GM12878 (cell line): ENCODE data around the gene KRT79. TPM values are rescaled to one million over a fixed set of nuclear protein-coding genes. Genes with fewer than 3 reads are reported as not detected.

Experiments used
- ATAC-seq: fragments of 200-7000 bp; cut with Tn5 transposase; 3 replicates; pipeline ENCODE4 v1.9.1; 2020; ENCODE audit warnings: mild to moderate bottlenecking, moderate library complexity
- BruUV-seq: library from RNA; stranded (reverse); fragments of 400-500 nt; replicated peaks from 2 replicates; lab custom pipeline; 2021; lab: Mats Ljungman, UMichigan
- CTCF ChIA-PET: fragments of 300-600 bp; sonication (Branson Sonifier 250); formaldehyde crosslinking; extraction: SDS; loops from one replicate; lab custom pipeline; 2021; ENCODE audit warnings: inconsistent platforms; lab: Yijun Ruan, JAX
- POLR2A ChIA-PET: fragments of 350-600 bp; formaldehyde crosslinking; extraction: SDS; loops from one replicate; lab custom pipeline; 2021; ENCODE audit warnings: inconsistent platforms; lab: Charles Lee
- RAD21 ChIA-PET: fragments of 300-600 bp; sonication (Branson Sonifier 250); formaldehyde crosslinking; loops from one replicate; lab custom pipeline; 2023; ENCODE audit warnings: antibody characterized with exemption; ENCODE audit not compliant: unreplicated experiment; lab: Charles Lee
- SMC1A ChIA-PET: fragments of 300-600 bp; sonication (Branson Sonifier 250); formaldehyde crosslinking; loops from one replicate; lab custom pipeline; 2023; ENCODE audit not compliant: unreplicated experiment, uncharacterized antibody; lab: Charles Lee
- DNase-seq: peaks from one replicate; pipeline ENCODE4 v3.0.0-alpha.2; 2011; ENCODE audit warnings: low read depth, low spot score
- FAIRE-seq: peaks from 3 replicates; lab custom pipeline; 2011; peaks lifted over from hg19 to GRCh38; lab: Jason Lieb, UNC
- H2AFZ ChIP-seq: 2 replicates; pipeline ENCODE4 v1.6.0; 2011; ENCODE audit warnings: low read depth, low read length, control low read depth; ENCODE audit not compliant: control insufficient read depth
- H3K27ac ChIP-seq: 2 replicates; pipeline ENCODE4 v1.5.1; 2011; ENCODE audit warnings: control low read depth; ENCODE audit not compliant: control insufficient read depth, insufficient read depth
- H3K27me3 ChIP-seq, 2 experiments: replicated peaks in 1 of 2; 2 replicates each; pipeline versions ENCODE4 v1.6.0 to v1.6.1; 2011; ENCODE audit warnings: low read length in 1 of 2; ENCODE audit not compliant: control insufficient read depth in 2 of 2, insufficient read depth in 2 of 2
- H3K36me3 ChIP-seq, 2 experiments: 2 replicates each; pipeline ENCODE4 v1.5.1; 2011; ENCODE audit warnings: low read length in 1 of 2; ENCODE audit not compliant: control insufficient read depth in 2 of 2, insufficient read depth in 2 of 2
- H3K4me1 ChIP-seq: 2 replicates; pipeline ENCODE4 v1.6.1; 2011; ENCODE audit warnings: mild to moderate bottlenecking, low read length, moderate library complexity, mixed read lengths; ENCODE audit not compliant: control insufficient read depth, insufficient read depth
- H3K4me2 ChIP-seq: 2 replicates; pipeline ENCODE4 v1.6.0; 2011; ENCODE audit warnings: control low read depth; ENCODE audit not compliant: control insufficient read depth, insufficient read depth
- H3K4me3 ChIP-seq: fragments of 200-600 bp; sonication (generic); 2 replicates; pipeline ENCODE4 v1.5.1; 2016
- H3K79me2 ChIP-seq: 2 replicates; pipeline ENCODE4 v1.6.0; 2011; ENCODE audit warnings: low read length; ENCODE audit not compliant: control insufficient read depth, insufficient read depth
- H3K9ac ChIP-seq: 2 replicates; pipeline ENCODE4 v1.8.0; 2011; ENCODE audit warnings: low read length, control low read depth, mixed read lengths; ENCODE audit not compliant: control insufficient read depth, insufficient read depth
- H3K9me3 ChIP-seq: replicated peaks from 3 replicates; pipeline ENCODE4 v1.5.1; 2011; ENCODE audit warnings: mild to moderate bottlenecking, low read length; ENCODE audit not compliant: control insufficient read depth, insufficient read depth
- H4K20me1 ChIP-seq: 2 replicates; pipeline ENCODE4 v1.6.0; 2011; ENCODE audit not compliant: control insufficient read depth, insufficient read depth
- BACH1 ChIP-seq: fragments of 450-650 bp; IDR thresholded peaks from 2 replicates; pipeline ENCODE4 v1.6.1; 2017; ENCODE audit warnings: mild to moderate bottlenecking, borderline replicate concordance
- CHD2 ChIP-seq: IDR thresholded peaks from 2 replicates; pipeline ENCODE4 v1.6.1; 2011; ENCODE audit warnings: low read depth, low read length, improper control_type of control experiment, borderline replicate concordance
- E2F8 ChIP-seq: fragments of 450-650 bp; IDR thresholded peaks from 2 replicates; pipeline ENCODE4 v1.6.1; 2018; ENCODE audit warnings: mild to moderate bottlenecking, low read depth, moderate library complexity; ENCODE audit not compliant: partially characterized antibody
- EP300 ChIP-seq, 2 experiments: fragments of 150-350 bp in 1 of 2; IDR thresholded peaks; 2 replicates each; pipeline ENCODE4 v1.6.1; 2011 to 2012; ENCODE audit warnings: low read depth in 2 of 2, low read length in 2 of 2, borderline replicate concordance in 1 of 2, improper control_type of control experiment in 1 of 2, inconsistent platforms in 1 of 2; ENCODE audit not compliant: control insufficient read depth in 1 of 2
- IKZF1 ChIP-seq: fragments of 450-650 bp; conservative IDR thresholded peaks from 2 replicates; pipeline ENCODE4 v1.6.1; 2017; ENCODE audit warnings: antibody characterized with exemption, mild to moderate bottlenecking
- NRF1 ChIP-seq: conservative IDR thresholded peaks from 2 replicates; pipeline ENCODE4 v1.6.1; 2011; ENCODE audit warnings: mild to moderate bottlenecking, low read depth, low read length, improper control_type of control experiment
- PAX5 ChIP-seq: IDR thresholded peaks from 2 replicates; pipeline ENCODE4 v1.6.1; 2011; ENCODE audit warnings: low read depth, low read length, borderline replicate concordance
- PML ChIP-seq: IDR thresholded peaks from 2 replicates; pipeline ENCODE4 v1.6.1; 2012; ENCODE audit warnings: low read length, inconsistent platforms
- POLR2A ChIP-seq: IDR thresholded peaks from 2 replicates; pipeline ENCODE4 v1.6.1; 2011; ENCODE audit warnings: low read depth, mild to moderate bottlenecking, low read length
- POLR2AphosphoS2 ChIP-seq: IDR thresholded peaks from 2 replicates; pipeline ENCODE4 v1.6.1; 2011; ENCODE audit warnings: low read depth, mild to moderate bottlenecking, low read length, improper control_type of control experiment, moderate library complexity
- SIX5 ChIP-seq: IDR thresholded peaks from 2 replicates; pipeline ENCODE4 v1.6.1; 2011; ENCODE audit warnings: mild to moderate bottlenecking, low read depth, low read length, moderate library complexity; ENCODE audit not compliant: severe bottlenecking
- SUPT20H ChIP-seq: IDR thresholded peaks from 2 replicates; pipeline ENCODE4 v1.6.1; 2011; ENCODE audit warnings: low read depth, mild to moderate bottlenecking, low read length, moderate library complexity, borderline replicate concordance; ENCODE audit not compliant: control insufficient read depth
- WRNIP1 ChIP-seq: IDR thresholded peaks from 2 replicates; pipeline ENCODE4 v1.6.1; 2011; ENCODE audit warnings: low read depth, low read length, improper control_type of control experiment, borderline replicate concordance
- YBX1 ChIP-seq: fragments of 450-650 bp; IDR thresholded peaks from 2 replicates; pipeline ENCODE4 v1.6.1; 2016; ENCODE audit warnings: antibody characterized with exemption
- ZBED1 ChIP-seq: IDR thresholded peaks from 2 replicates; pipeline ENCODE4 v1.6.1; 2016; ENCODE audit warnings: borderline replicate concordance
- ZNF217 ChIP-seq: fragments of 450-650 bp; IDR thresholded peaks from 2 replicates; pipeline ENCODE4 v1.6.1; 2017; ENCODE audit warnings: antibody characterized with exemption, mild to moderate bottlenecking
- WGBS: methylation state at CpG from one replicate; pipeline ENCODE4 v1.1.6; 2016; ENCODE audit warnings: low lambda C conversion rate; ENCODE audit not compliant: insufficient replicate concordance, insufficient coverage; ENCODE audit errors: missing lambda C conversion rate; 5-methylcytosine and 5-hydroxymethylcytosine counted together
- in situ Hi-C: fragments of 300-500 bp; cut with MboI; formaldehyde crosslinking; loops from 9 replicates; pipeline ENCODE4 v1.14.3; 2018; ENCODE audit warnings: mixed read lengths
- intact Hi-C: fragments of 100-400 bp; cut with micrococcal nuclease; formaldehyde crosslinking; loops from one replicate; pipeline ENCODE4 v1.14.2; 2022; ENCODE audit not compliant: unreplicated experiment
- polyA plus RNA-seq, 11 experiments: library from polyadenylated mRNA; depleted of rRNA in 4 of 11; unstranded in 6 of 11; stranded (reverse) in 5 of 11; fragments of >200 nt; fragmentation: Nextera tagmentation in 4 of 11; fragmentation: Illumina TruSeq in 1 of 11; extraction: Ambion mirVana in 4 of 11; extraction: Trizol in 1 of 11; gene quantifications; 1 replicate in 1 of 11; 2 replicates in 10 of 11; pipeline versions ENCODE4 v1.2.1 to v1.2.3, GENCODE V29; 2011 to 2016; ENCODE audit warnings: inconsistent platforms in 2 of 11, missing spikeins in 2 of 11, low read depth in 1 of 11
- total RNA-seq, 4 experiments: library from RNA; depleted of rRNA in 3 of 4; stranded (reverse); fragments of >200 nt in 3 of 4; fragmentation: Illumina TruSeq in 1 of 4; extraction: Trizol in 1 of 4; gene quantifications; 2 replicates each; pipeline versions ENCODE4 v1.2.1 to v1.2.3, GENCODE V29; 2013 to 2021

The KRT79 gene
- total and polyA plus RNA-seq, 10 of the 15 experiments (the other 5 are each of a cell fraction or from before 2014, with no cell fraction given): 0.03 to 0.09 (median 0.07) TPM; not detected in 7

- H4K20me1 ChIP-seq: no peaks in the 10 kb centered on the region; the same call in 1 of the 2 replicates
- H3K36me3 ChIP-seq: no peaks in the 10 kb centered on the region
- no peaks in the 10 kb centered on the region for H3K9me3 ChIP-seq
- H3K27ac ChIP-seq: no peak overlapping the region
- H3K4me2 ChIP-seq: no peak overlapping the region
- no peak overlapping the region for H3K4me3 ChIP-seq
- in situ Hi-C loops (no loop called here), intact Hi-C loops (no loop called here)
- ChIA-PET RAD21 (no interaction called here), SMC1A (no interaction called here), CTCF (no interaction called here), POLR2A (no interaction called here)
- no peak overlapping the region for H2AFZ ChIP-seq
- H3K4me1 ChIP-seq: no peaks in the 10 kb centered on the region
- no peak for ATAC-seq
- H3K9ac ChIP-seq: no peak overlapping the region
- 22% methylated on average over 4 of the region's 4 CpGs for WGBS
- no TSS peak for BruUV-seq
- no peak for DNase-seq
- TF ChIP-seq BACH1 (no peak), POLR2A (no peak), E2F8 (no peak), ZNF217 (no peak), POLR2AphosphoS2 (no peak), SUPT20H (no peak), IKZF1 (no peak), WRNIP1 (no peak), SIX5 (no peak), EP300 (IDR thresholded peaks at IDR 0.05; ENCODE audit: borderline replicate concordance in 1 of 2, control insufficient read depth in 1 of 2, low read depth in 2 of 2, low read length in 2 of 2) (no peak), ZBED1 (no peak), CHD2 (no peak), PAX5 (no peak), PML (no peak), NRF1 (no peak), YBX1 (no peak)
- no peak for FAIRE-seq
- peaks cover 0 to 6% of the 10 kb centered on the region in 2 experiments; a peak in 1 of 4 replicates for H3K27me3 ChIP-seq
- no peaks in the 10 kb centered on the region for H3K79me2 ChIP-seq
These were observed 12.9 kb downstream of the KRT79 start for GRCh38 chr12:52821071-52821730.
